GM10266 (cell line): Measurements from ENCODE around the gene GUCD1.

Source experiments
- DNase-seq: peaks from one replicate; pipeline ENCODE4 v3.0.0; 2012; ENCODE audit errors: extremely low spot score
- CTCF ChIP-seq: IDR thresholded peaks from 2 replicates; pipeline ENCODE4 v1.5.1; 2012; ENCODE audit warnings: mild to moderate bottlenecking, low read depth; ENCODE audit not compliant: control insufficient read depth, insufficient read depth; ENCODE audit errors: missing control alignments

The GUCD1 gene

GRCh38 chr22:24515027-24515338, 40.0 kb downstream of the GUCD1 start:
- TF ChIP-seq CTCF = no peak
- DNase-seq = no peak

- TF ChIP-seq CTCF = no peak
- DNase-seq = peak; percentile 45
These were observed 40.5 kb downstream of the GUCD1 start for GRCh38 chr22:24514241-24515026.

- no peak for DNase-seq
- no peak for TF ChIP-seq CTCF
These were observed 41.3 kb downstream of the GUCD1 start for GRCh38 chr22:24513378-24514240.

- TF ChIP-seq CTCF = no peak
- DNase-seq = no peak
These were observed 42.9 kb downstream of the GUCD1 start for GRCh38 chr22:24512043-24512442.

- no peak for DNase-seq
These were observed 44.0 kb downstream of the GUCD1 start for GRCh38 chr22:24510637-24511625.

GRCh38 chr22:24507716-24508115, 47.2 kb downstream of the GUCD1 start:
- no peak for TF ChIP-seq CTCF
- no peak for DNase-seq

More at GRCh38 chr22:24510637-24511625, 44.0 kb downstream of the GUCD1 start:
- no peak for TF ChIP-seq CTCF
